Cardiac septum (tissue), 1 donor: ENCODE measurements around the gene PMM2. TPM values are rescaled to one million over a fixed set of nuclear protein-coding genes. Genes with fewer than 3 reads are reported as not detected.
A peak's percentile ranks its signal among the peaks of the same experiment; 100 is the strongest.
"Not testable (repeated sequence)": the region's sequence is repeated elsewhere in the genome, so short reads cannot be mapped to it uniquely, and the experiment has no call there.

ENCODE experiments used
- DNase-seq: peaks from one replicate; pipeline ENCODE4 v3.0.0-alpha.2; 2020; ENCODE audit warnings: low spot score
- intact Hi-C: fragments of 100-400 bp; cut with DNase I; formaldehyde crosslinking; loops from one replicate; pipeline ENCODE4 v1.14.0; 2022
- total RNA-seq: library from RNA; stranded (reverse); fragmentation: NEBNext Ultra II Directional; extraction: Animal tissue kit (Norgen Biotek cat#: 25700); gene quantifications from one replicate; pipeline ENCODE4 v1.2.1, GENCODE V29; 2021
- donor health status: DM: no; HTN: no; CAD: no.

The PMM2 gene
- total RNA-seq, 1 donor from 2014 or later: 22.5 TPM

GRCh38 chr16:8873866-8874195, 76.2 kb downstream of the PMM2 start:
- intact Hi-C loops, DNase-seq: not testable (repeated sequence)

DNA sequence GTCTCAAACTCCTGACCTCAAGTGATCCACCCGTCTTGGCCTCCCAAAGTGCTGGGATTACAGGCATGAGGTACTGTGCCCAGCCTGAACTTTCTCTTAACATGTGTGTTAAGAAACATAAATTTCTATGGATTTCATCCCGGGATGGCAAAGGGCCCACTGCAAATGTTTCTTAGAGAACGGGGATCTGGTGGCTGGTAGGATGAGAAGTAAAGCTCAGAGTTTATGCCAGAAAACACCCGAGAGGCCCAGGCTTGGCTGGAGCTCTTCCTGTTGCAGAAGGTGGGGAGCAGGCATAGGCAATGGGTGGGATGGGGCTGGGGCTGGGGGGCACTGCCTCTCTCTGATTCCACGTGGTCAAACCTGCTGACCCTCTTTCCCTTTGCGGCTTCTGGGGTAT, 76.7 kb downstream of the PMM2 start:
- intact Hi-C loops: no loop called here
- DNase-seq: no peak

DNA sequence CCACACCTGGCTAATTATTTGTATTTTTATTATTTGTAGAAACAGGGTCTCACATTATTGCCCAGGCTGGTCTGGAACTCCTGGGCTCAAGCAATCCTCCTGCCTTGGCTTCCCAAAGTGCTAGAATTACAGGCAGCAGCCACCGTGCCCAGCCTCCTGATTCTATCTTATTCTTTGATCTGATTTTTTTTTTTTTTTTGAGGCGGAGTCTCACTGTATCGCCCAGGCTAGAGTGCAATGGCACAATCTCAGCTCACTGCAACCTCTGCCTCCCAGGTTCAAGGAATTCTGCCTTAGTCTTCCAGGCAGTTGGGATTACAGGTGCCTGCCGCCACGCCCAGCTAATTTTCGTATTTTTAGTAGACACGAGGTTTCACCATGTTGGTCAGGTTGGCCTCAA, 77.7 kb downstream of the PMM2 start:
- DNase-seq, intact Hi-C loops: not testable (repeated sequence)

- no peak for DNase-seq
- intact Hi-C loops: no loop called here
These were observed 80.4 kb downstream of the PMM2 start for GRCh38 chr16:8877894-8878522.

GRCh38 chr16:8878523-8878911, 80.9 kb downstream of the PMM2 start:
- intact Hi-C loops: no loop called here
- DNase-seq: no peak

DNA sequence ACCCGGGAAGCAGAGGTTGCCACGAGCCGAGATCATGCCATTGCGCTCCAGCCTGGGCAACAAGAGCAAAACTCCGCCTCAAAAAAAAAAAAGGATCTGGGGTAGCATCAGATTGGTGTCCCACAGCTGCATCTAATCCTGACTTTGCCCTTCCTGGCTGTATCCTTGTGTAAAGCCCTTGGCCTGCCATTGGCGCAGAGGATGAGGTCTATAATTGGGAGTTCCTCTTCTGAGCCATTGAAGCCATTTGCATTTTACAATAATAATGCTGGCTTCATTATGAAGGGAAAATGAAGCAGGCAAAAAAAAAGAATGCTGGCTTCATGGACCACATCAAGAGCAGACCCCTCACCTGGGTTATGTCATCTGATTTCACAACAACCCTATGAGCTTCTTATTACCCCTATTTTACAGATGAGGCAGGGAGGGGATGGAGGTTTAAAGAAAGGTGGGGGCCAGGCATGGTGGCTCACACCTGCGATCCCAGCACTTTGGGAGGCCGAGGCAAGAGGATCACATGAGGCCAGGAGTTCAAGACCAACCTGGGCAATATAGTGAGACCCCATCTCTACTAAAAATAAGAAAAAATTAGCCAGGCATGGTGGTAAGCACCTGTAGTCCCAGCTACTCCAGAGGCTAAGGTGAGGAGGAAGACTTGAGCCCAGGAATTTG, 83.3 kb downstream of the PMM2 start:
- intact Hi-C loops: loop anchor here (2.0 to 5.0 kb wide), 2 partner anchors 218 to 314 kb away; no protein-coding TSS in a partner anchor
- DNase-seq: no peak

DNA sequence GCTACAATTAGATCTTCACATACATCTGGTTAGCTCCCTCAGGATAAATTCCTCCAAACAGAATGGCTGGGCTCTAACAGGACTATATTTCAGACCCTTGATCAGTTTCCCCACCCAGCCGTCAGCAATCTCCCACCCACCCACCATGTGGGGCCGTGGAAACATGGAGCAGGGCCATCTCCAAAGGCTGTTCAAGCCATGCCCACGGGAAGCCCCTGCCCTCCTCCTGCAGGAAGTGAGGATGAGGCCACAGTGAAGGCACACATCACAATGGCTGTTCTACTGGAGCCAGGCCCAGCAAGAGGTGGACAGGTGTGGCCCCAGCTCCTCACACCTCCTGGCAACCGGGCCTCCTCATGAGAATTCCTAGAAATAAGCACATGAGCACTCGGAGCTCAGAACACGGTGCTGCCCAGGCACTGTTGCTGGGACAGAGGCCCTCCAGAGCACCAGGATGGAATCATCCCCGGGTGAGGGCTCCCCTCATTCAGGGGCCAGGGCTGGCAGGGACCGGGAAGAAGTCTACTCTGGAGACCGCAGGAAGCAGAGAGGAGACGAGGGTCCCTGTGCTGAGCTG, 84.5 kb downstream of the PMM2 start, which contains the start of gene LITAFD:
LITAFD (plus strand) TSS at position 311 of the 577 bp plus-strand sequence. CDS start 2,005 bp downstream, outside the sequence.
- intact Hi-C loops: loop anchor here (5.0 kb wide), 1 partner anchor 315 kb away; no protein-coding TSS in a partner anchor
- DNase-seq: no peak

GRCh38 chr16:8882725-8883377, 85.2 kb downstream of the PMM2 start:
- no peak for DNase-seq
- intact Hi-C loops: loop anchor here (5.0 kb wide), 1 partner anchor 316 kb away; no protein-coding TSS in a partner anchor

DNA sequence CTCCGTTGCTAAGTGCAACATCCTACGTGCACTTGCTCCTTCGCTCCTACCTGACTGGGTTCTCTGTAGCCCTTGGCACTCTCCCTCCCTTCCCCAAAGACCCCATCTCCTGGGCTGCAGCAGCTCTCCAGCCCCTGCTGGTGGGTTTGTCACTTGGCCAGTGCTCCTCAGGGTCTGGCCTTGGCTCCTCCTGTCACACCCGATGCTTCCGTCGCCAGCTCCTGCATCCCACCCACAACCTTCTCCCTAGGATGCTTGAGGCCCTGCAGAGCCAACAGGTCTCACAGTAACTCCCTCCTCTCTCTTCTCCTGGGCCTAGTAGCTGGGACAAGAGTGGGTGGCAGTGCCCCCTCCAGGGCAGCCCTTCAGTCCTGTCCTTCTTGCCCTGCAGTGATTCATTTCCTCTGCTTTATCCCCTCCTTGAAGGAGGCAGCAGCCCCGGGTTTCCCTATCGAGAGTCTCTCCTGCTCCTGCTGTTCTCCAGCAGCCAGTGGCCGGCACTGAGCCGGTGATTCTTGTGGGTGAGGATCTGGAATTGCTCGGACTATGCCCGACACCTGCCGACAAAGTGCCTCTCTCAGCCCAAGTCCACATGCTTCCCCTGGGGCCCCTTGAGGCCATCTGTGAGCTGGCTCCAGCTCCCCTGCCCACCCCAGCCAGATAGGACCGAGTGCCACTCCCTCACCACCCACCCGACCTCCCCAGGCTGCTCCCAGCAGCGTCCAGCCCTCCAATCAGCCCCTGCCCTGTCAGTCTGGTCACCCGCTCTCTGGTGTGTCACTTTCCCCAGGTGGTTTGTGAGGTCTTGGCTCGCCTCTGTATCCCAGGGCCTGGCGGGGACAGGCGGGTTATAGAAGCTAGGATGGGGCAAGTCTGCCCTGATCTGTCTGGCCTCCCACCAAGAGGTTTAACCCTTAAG, 88.3 kb downstream of the PMM2 start:
- DNase-seq: no peak

DNA sequence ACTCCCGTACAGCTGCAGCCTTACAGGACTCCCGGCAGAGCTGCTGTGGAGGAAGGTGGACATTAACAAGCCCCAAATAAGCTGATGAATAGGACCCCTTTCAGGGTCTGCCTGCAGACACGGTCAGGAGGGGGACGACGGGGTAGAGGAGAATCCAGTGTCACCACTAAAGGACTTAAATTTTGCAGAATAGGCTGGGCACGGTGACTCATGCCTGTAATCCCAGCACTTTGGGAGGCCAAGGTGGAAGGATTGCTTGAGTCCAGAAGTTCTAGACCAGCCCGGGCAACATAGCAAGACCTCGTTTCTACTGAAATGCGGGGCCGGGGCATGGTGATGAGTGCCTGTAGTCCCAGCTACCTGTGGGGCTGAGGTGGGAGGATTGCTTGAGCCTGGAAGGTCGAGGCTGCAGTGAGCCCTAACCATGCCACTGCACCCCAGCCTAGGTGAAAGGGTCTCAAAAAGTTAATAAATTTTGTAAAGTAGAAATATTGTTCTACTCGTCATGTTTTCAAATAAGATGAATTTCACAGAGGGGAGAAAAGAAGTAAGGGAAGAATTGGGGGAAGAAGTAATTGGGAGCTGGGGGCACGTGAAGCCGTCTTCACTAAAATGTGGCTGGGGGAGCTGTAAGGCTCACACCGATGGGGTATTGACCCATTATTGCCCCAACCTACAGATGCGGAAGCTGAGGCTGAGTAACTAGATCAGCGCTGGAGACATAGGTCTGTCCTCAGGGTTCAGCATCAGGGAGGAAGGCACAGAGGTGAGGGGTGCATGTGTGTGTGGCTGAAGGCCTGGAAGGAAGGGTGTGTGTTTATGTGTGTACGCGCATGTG, 89.2 kb downstream of the PMM2 start:
- DNase-seq: no peak
- intact Hi-C loops: no loop called here

More for the DNA sequence above, 88.3 kb downstream of the PMM2 start:
- intact Hi-C loops: loop anchor here (2.0 kb wide), 1 partner anchor 87 kb away; no protein-coding TSS in a partner anchor

GRCh38 chr16:8887431-8887765, 89.8 kb downstream of the PMM2 start:
- no peak for DNase-seq
- intact Hi-C loops: no loop called here

DNA sequence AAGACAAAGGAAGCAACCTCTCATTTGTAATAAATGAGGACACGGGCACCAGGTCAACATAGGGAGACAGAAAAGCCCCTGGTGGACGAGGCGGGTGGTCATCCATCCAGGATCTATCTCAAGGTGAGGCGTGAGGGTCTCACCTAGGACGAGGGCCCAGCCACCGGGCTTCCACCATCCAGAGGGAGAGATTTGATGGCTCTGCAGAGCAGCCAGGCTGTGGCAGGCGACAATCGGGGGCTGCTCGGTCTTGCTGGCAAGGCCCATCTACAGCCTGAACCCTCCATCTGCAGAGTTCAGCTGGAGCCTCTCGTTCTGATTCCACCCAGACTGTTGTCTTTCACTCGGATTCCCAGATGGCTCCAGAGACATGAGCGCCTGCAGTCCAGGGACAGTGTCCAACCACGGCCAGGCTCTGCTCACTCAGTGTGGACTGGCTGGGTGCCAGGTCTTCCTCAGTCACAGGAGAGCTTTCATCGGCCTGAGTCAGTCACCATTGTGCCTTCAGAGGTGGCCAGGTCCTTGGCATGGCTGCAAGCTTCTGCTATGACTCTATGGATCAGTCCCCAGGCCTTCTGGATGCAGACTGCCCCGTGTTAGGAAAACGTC, 90.4 kb downstream of the PMM2 start:
- intact Hi-C loops: no loop called here
- no peak for DNase-seq

DNA sequence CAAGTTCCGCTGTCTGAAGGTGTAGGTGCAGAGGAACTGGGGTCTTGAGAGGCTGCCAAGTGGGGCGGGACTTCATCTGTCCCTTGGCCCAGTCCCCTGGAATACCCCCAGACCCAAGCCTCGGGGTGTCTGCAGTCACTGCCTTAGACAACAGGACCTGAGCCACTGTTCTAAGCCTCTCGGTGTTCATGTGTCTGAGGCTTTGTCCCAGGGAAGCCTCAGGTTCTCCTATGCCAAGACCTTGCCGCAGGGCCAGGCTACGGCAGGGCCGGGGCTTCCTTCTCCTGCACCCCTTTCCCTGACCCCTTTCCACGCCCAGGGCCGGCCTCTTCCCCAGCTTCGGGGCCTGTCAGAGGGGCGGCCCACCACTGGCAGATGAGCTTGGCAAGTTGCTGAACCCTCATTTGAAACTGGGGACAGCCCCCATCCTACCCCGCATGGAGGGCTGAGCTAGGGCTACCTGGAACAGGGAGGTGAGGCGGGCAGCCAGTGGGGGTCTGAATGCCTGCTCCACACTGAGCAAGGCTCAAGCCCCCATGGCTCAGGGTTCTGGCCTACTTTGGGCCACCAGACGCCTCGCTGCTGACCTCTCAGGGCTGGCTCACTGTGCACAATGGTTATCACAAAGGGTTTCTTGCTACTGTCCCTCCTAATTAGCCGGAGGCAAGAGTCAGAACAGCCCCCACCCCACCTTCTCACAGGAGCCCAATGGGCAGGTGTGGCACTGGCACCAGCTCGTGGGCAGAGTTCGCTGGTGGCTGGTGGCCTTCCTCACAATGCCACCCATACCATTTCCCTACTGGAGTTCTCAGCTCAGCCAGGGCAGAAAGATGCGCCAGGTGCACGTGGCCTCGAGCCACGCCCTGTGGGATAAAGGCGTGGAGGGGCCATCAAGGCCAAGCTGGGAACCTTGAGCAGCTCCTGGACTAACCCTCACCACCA, 91.6 kb downstream of the PMM2 start:
- no peak for DNase-seq
- intact Hi-C loops: no loop called here

DNA sequence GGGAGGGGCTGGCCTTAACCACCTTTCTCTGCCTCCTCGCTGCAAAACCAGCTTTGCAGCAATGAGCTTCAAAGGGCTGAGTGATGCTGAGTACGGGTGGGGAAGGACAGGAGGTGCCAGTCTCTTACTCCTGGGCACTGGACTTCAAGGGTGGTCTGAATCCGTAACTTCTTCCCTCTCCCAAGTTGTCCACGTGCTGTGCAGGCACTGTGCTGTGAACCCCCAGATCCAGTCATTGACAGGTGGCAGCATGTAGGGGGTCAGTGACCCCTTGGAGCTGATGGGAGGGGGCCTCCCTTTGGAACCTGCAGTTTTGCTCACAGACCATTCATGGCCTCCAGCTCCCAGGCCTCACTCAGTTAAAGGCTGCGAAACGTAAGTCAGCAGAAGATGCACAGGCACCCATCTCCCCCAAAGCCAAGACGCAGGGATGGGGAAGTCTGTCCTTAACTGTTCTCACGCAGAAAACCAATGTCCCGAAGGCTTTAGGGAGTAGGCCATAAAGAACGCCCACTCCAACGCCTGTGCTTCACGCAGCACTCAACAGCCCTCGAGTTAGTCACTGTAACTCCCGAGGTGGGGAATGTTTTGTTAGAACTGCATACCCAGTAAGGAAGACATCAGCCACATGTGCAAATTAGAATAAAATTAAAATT, 92.4 kb downstream of the PMM2 start:
- intact Hi-C loops: no loop called here
- DNase-seq: no peak

- intact Hi-C loops: no loop called here
- no peak for DNase-seq
These were observed 92.9 kb downstream of the PMM2 start for GRCh38 chr16:8890549-8890921.

- DNase-seq: peak; percentile 51
- intact Hi-C loops: no loop called here
These were observed 94.5 kb downstream of the PMM2 start for GRCh38 chr16:8892101-8892575.
